BLaER1 treated with 17β-estradiol and CSF1 and Interleukin-3, amounts not matched to agents 10 nM and 100 nM (cell line): ENCODE measurements around the gene COMMD1.

Source experiments
- H3K27ac ChIP-seq, 11 experiments: shearing (Covaris generic); formaldehyde crosslinking; 2 replicates each; pipeline ENCODE4 v1.8.1; 2022
- H3K27me3 ChIP-seq, 11 experiments: shearing (Covaris generic); formaldehyde crosslinking; 2 replicates each; pipeline ENCODE4 v1.8.1; 2022
- H3K36me3 ChIP-seq, 11 experiments: shearing (Covaris generic); formaldehyde crosslinking; 2 replicates each; pipeline ENCODE4 v1.8.1; 2022
- H3K4me1 ChIP-seq, 10 experiments: shearing (Covaris generic); formaldehyde crosslinking; 2 replicates each; pipeline ENCODE4 v1.8.1; 2022
- H3K4me2 ChIP-seq, 11 experiments: shearing (Covaris generic); formaldehyde crosslinking; 2 replicates each; pipeline ENCODE4 v1.8.1; 2022
- H3K4me3 ChIP-seq, 10 experiments: shearing (Covaris generic); formaldehyde crosslinking; 2 replicates each; pipeline ENCODE4 v1.8.1; 2022
- H3K9ac ChIP-seq, 11 experiments: shearing (Covaris generic); formaldehyde crosslinking; 2 replicates each; pipeline ENCODE4 v1.8.1; 2022
- H3K9me3 ChIP-seq, 11 experiments: shearing (Covaris generic); formaldehyde crosslinking; replicated peaks in 1 of 11; 2 replicates each; pipeline ENCODE4 v1.8.1; 2022
- H4K20me1 ChIP-seq, 11 experiments: shearing (Covaris generic); formaldehyde crosslinking; 2 replicates each; pipeline ENCODE4 v1.8.1; 2022
- Cebpa-rat ChIP-seq, 11 experiments: shearing (Covaris generic); IDR thresholded peaks; 2 replicates each; pipeline ENCODE4 v1.8.1; 2022

Gene COMMD1

DNA sequence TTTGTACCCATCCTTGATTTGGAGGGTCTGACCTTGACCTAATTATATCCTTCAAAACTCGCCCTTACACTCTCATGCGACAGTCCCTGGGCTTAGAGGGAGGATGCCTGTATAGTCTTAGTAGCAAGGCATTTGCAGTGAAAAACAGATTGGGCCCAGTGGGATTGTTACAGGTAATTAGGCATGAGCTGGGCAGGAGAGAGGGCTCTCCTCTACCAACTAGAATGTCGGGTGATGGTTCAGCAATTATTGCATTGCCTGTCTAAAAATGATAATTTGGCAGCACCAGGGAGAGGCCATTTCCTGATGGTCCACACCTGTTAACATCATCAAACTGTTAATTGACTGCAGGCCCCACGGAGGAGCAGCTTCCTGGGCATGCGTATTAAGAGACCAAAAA lies 32.4 kb downstream of the COMMD1 start:
- 0 out of 22 replicates have a peak, but pooled peaks cover 0 to 6% (median 0%) of the 10 kb centered on the region in 11 experiments for H4K20me1 ChIP-seq
- TF ChIP-seq Cebpa-rat (IDR thresholded peaks at IDR 0.05), result no peak
- no peak overlapping the region for H3K9ac ChIP-seq
- no peaks in the 10 kb centered on the region for H3K27me3 ChIP-seq
- H3K36me3 ChIP-seq, result peaks cover 0 to 29% (median 6%) of the 10 kb centered on the region in 11 experiments; a peak in 9 of 22 replicates
- H3K9me3 ChIP-seq, result peaks cover 0 to 6% (median 5%) of the 10 kb centered on the region in 11 experiments; a peak in 12 of 22 replicates
- H3K27ac ChIP-seq, result no peak overlapping the region
- H3K4me1 ChIP-seq, result peaks cover 0 to 10% (median 8%) of the 10 kb centered on the region in 10 experiments; a peak in 14 of 20 replicates
- no peak overlapping the region for H3K4me3 ChIP-seq
- H3K4me2 ChIP-seq, result peak overlapping the region in 10 of 11 experiments; percentile 1 to 55 (median 30); a peak in 12 of 22 replicates

DNA sequence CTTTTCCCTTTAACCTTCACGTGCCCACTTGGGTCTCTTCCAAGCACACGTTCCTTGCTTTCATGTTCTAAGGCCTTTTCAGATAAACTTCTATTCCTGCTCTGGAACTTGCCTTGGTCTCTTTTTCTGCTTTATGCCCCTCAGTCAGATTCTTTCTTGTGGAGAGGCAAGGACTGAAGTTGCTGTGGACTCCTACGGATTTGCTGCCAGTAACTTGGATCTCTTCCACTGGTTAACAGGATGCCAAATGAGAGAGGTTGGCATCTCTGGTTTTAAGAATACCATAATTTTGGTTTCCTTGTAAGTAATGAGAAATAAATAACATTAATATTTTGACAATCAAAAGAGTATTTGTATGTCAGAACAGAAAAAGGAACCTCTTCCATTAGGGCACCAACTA lies 33.0 kb downstream of the COMMD1 start:
- H3K27ac ChIP-seq, result no peak overlapping the region
- no peaks in the 10 kb centered on the region; a peak in 2 of 22 replicates for H3K9me3 ChIP-seq
- no peaks in the 10 kb centered on the region for H3K27me3 ChIP-seq
- peaks cover 0 to 27% (median 6%) of the 10 kb centered on the region in 11 experiments; a peak in 8 of 22 replicates for H3K36me3 ChIP-seq
- no peak for TF ChIP-seq Cebpa-rat (IDR thresholded peaks at IDR 0.05)
- H4K20me1 ChIP-seq, result no peaks in the 10 kb centered on the region
- H3K4me3 ChIP-seq, result no peak overlapping the region
- peaks cover 0 to 10% (median 8%) of the 10 kb centered on the region in 10 experiments; a peak in 14 of 20 replicates for H3K4me1 ChIP-seq
- H3K4me2 ChIP-seq, result peak overlapping the region in 8 of 11 experiments; percentile 1 to 55 (median 40); a peak in 10 of 22 replicates
- H3K9ac ChIP-seq, result no peak overlapping the region

DNA sequence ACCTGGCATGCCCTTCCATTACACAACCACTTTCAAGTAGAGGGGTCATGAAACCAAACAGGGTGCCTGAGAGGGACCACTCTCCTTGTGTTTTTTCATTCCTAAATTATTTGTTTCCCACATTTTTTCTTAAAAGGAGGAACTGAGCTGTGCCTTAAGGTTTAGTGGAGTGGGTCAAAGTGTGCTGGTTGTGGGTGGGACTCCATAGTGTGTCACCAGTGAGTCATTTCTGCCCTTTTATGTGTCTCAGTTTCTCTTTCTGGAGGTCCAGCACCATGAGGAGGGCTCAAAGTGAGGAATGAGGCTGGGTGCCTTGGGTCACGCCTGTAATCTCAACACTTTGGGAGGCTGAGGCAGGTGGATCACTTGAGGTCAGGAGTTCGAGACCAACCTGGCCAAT lies 37.8 kb downstream of the COMMD1 start:
- Histone ChIP-seq H3K9me3 (no peaks in the 10 kb centered on the region; a peak in 2 of 22 replicates), H3K4me1 (peaks cover 0 to 10% (median 3%) of the 10 kb centered on the region in 10 experiments; a peak in 15 of 20 replicates), H3K4me3 (no peak overlapping the region), H3K27me3 (no peaks in the 10 kb centered on the region), H3K36me3 (0 out of 22 replicates have a peak, but pooled peaks cover 0 to 9% (median 0%) of the 10 kb centered on the region in 11 experiments), H3K27ac (no peak overlapping the region), H3K4me2 (no peak overlapping the region), H4K20me1 (no peaks in the 10 kb centered on the region), H3K9ac (no peak overlapping the region)
- no peak for TF ChIP-seq Cebpa-rat (IDR thresholded peaks at IDR 0.05)

DNA sequence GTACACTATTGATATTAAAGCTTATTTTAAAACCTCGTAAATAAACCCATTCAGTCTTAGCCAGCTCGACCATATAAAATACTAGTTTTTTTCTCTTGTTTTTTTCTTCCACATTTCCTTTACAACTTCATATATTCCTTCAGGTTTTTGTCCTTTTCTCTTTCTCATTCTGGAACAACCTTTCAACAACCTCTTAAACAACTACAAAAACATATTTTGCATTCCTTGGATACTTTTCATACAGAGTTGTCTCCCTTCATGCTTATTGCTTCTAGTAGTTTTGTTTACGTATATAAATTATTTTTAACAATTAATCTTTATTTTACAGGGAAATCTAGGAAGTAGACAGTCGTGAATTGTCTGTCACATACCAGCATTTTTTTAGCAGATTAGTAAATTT lies 41.2 kb downstream of the COMMD1 start:
- Histone ChIP-seq H4K20me1 (no peaks in the 10 kb centered on the region), H3K4me2 (no peak overlapping the region), H3K9me3 (peaks cover 2 to 14% (median 10%) of the 10 kb centered on the region in 11 experiments; a peak in 20 of 22 replicates), H3K4me1 (peaks cover 0 to 15% (median 3%) of the 10 kb centered on the region in 10 experiments; a peak in 5 of 20 replicates), H3K27ac (no peak overlapping the region), H3K4me3 (no peak overlapping the region), H3K9ac (no peak overlapping the region), H3K36me3 (peaks cover 0 to 15% (median 7%) of the 10 kb centered on the region in 11 experiments; a peak in 11 of 22 replicates), H3K27me3 (no peaks in the 10 kb centered on the region)
- no peak for TF ChIP-seq Cebpa-rat (IDR thresholded peaks at IDR 0.05)

DNA sequence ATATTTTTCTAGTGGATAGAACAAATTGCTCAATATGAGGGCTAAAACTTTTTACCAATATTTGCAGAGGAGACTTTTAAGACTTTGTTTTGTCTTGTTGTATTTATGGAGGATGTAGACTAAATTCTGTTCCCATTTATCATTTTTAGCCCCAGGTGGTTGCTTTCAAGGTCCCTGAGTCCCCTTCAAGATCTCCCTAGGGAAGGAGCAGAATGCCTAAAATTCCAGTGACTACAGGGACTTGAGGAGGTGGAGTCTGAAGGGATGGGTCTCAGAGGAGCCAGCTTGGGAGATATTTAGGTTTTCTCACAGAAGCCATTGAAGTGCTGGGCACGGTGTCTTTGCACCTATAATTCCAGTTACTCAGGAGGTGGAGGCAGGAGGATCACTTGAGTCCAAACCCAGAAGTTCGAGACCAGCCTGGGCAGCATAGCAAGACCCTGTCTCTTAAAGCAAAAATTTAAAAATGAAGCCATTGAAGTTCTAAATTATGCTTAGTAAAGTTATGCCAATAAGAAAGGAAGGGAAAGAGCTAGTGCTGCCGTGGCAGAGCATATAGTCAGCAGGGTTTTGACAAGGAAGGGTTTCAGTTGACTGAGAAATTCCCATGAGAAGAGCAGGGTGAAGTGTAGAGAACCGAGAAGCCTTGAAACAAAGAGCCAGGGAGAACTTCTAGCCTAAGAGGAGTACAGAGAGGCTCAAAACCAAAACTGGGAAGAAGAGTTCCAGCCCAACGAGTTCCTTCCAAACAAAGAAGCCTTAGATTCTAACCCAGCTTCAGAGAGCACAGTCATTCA lies 43.4 kb downstream of the COMMD1 start:
- Histone ChIP-seq H3K4me3 (no peak overlapping the region), H3K27ac (no peak overlapping the region), H4K20me1 (no peaks in the 10 kb centered on the region), H3K36me3 (peaks cover 4 to 28% (median 19%) of the 10 kb centered on the region in 11 experiments; a peak in 15 of 22 replicates), H3K4me1 (peaks cover 0 to 15% (median 3%) of the 10 kb centered on the region in 10 experiments; a peak in 5 of 20 replicates), H3K27me3 (no peaks in the 10 kb centered on the region), H3K9me3 (peaks cover 19 to 30% (median 28%) of the 10 kb centered on the region in 11 experiments), H3K4me2 (no peak overlapping the region), H3K9ac (no peak overlapping the region)
- TF ChIP-seq Cebpa-rat (IDR thresholded peaks at IDR 0.05), result no peak

DNA sequence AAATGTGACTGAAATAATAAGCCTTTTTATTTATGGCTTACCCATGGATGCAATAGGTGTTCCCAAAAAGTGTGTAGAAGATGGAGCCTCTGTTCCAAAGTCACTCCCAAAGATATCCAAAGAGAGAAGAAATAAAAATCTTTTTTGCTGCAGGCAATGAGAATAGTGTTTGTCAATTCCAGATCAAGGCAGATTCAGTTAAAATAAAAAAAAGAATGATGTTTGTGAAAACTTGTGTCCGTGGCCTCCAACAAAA lies 43.9 kb downstream of the COMMD1 start:
- Histone ChIP-seq H3K4me1 (peaks cover 0 to 13% (median 3%) of the 10 kb centered on the region in 10 experiments; a peak in 5 of 20 replicates), H3K36me3 (peaks cover 4 to 28% (median 19%) of the 10 kb centered on the region in 11 experiments; a peak in 15 of 22 replicates), H3K27me3 (no peaks in the 10 kb centered on the region), H3K4me3 (no peak overlapping the region), H3K4me2 (no peak overlapping the region), H3K9ac (no peak overlapping the region), H4K20me1 (no peaks in the 10 kb centered on the region), H3K9me3 (peaks cover 19 to 30% (median 28%) of the 10 kb centered on the region in 11 experiments), H3K27ac (no peak overlapping the region)
- no peak for TF ChIP-seq Cebpa-rat (IDR thresholded peaks at IDR 0.05)

DNA sequence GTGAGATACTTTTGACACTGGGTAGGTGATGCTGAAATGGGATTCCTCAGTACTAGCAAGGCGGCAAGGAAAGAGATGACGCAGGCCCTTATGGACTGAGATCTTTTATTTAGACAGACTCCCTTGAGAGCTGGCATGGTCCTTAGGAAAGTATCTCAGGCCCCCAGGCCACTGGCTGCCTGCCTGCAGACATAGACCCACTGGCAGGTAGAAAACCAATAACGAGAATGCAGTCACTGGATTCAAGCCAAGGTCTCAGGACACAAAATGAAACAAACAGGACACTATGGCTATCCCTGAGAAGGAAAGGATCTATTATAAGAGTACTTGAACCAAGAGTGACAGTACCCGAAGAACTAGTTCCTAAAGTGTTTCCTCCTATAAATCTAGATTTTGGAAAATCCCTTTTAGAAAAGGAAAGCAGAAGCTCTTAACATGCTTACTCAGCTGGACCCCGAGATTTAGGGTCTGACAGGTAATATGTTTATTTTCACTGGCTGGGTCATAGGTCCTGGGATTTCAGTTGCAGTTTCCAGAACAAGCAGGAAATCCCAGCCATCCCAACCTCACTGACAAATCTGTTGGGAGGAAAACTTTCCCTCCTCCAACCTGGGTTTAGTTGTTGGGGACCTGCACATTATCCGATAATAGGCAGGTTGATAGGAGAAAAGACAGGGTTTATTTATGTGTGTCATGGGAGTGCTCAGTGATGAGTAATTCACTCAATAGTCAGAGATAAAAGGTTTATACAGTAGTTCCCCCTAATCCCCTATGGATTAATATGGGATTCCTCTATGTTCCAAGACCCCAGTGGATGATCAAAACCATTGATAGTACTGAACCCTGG lies 44.5 kb downstream of the COMMD1 start:
- Histone ChIP-seq H3K9ac (no peak overlapping the region), H3K9me3 (peaks cover 19 to 30% (median 28%) of the 10 kb centered on the region in 11 experiments), H3K36me3 (peaks cover 4 to 28% (median 19%) of the 10 kb centered on the region in 11 experiments; a peak in 15 of 22 replicates), H3K27me3 (no peaks in the 10 kb centered on the region), H4K20me1 (no peaks in the 10 kb centered on the region), H3K4me2 (no peak overlapping the region), H3K27ac (no peak overlapping the region), H3K4me3 (no peak overlapping the region), H3K4me1 (peaks cover 0 to 8% (median 0%) of the 10 kb centered on the region in 10 experiments; a peak in 5 of 20 replicates)
- TF ChIP-seq Cebpa-rat (IDR thresholded peaks at IDR 0.05), result no peak

DNA sequence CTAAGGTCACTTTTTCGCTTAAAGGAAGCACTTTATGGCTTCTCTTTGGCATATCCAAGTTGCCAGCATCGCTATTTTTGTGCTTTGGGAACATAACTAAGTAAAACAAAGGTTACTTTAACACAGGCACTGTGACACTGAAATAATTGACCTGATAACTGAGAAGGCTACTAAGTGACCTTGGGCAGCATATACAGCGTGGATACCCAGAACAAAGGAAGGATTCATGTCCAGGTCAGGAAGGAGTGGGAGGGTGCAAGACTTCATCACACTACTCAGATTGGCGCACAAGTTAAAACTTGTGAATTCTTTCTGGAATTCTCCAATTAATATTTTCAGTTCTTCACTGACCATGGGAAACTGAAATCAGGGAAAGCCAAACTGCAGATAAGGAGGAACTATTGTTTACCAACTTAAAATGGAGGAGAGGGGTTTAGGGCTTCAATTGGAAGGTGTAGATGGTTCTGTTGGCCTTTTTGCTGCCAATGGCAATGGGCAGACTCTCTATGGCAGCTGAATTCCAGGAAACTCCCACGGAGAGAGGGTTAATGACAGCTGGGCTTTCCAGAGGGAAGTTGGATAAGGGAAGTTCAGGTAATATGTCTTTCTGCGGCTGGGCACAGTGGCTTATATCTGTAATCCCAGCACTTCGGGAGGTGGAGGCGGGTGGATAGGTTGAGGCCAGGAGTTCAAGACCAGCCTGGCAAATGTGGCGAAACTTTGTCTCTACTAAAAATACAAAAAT lies 45.3 kb downstream of the COMMD1 start:
- Histone ChIP-seq H3K4me1 (peaks cover 0 to 6% (median 0%) of the 10 kb centered on the region in 10 experiments; a peak in 3 of 20 replicates), H3K36me3 (peaks cover 4 to 24% (median 19%) of the 10 kb centered on the region in 11 experiments; a peak in 15 of 22 replicates), H3K9ac (no peak overlapping the region), H3K9me3 (peaks cover 19 to 30% (median 28%) of the 10 kb centered on the region in 11 experiments), H3K4me3 (no peak overlapping the region), H3K27me3 (no peaks in the 10 kb centered on the region), H3K4me2 (no peak overlapping the region), H4K20me1 (no peaks in the 10 kb centered on the region), H3K27ac (no peak overlapping the region)
- TF ChIP-seq Cebpa-rat (IDR thresholded peaks at IDR 0.05), result no peak
